Erythroblast (primary cell): ENCODE results near the gene JCHAIN.

Experiments used
- GATA1 ChIP-seq: IDR thresholded peaks from 2 replicates; pipeline ENCODE4 v1.6.1; 2011; ENCODE audit warnings: low read depth, mild to moderate bottlenecking, control low read depth, low read length, moderate library complexity
- POLR2A ChIP-seq: IDR thresholded peaks from 2 replicates; pipeline ENCODE4 v1.6.1; 2011; ENCODE audit warnings: mild to moderate bottlenecking, low read length

- TF ChIP-seq GATA1 (no peak), POLR2A (no peak)
These were observed 35.0 kb upstream of the JCHAIN start for GRCh38 chr4:70701271-70701670.
